H1 (cell line): ENCODE results near the gene CPD. TPM values are rescaled to one million over a fixed set of nuclear protein-coding genes. Genes with fewer than 3 reads are reported as not detected.

ENCODE experiments used
- CTCF ChIA-PET: fragments of 300-600 bp; sonication (Branson Sonifier 250); formaldehyde crosslinking; loops from one replicate; lab custom pipeline; 2021; ENCODE audit not compliant: partially characterized antibody; lab: Charles Lee
- POLR2A ChIA-PET: fragments of 300-600 bp; sonication (Branson Sonifier 250); formaldehyde crosslinking; loops from one replicate; lab custom pipeline; 2021; ENCODE audit warnings: inconsistent platforms; ENCODE audit not compliant: partially characterized antibody; lab: Charles Lee
- DNase-seq, 2 experiments: peaks; one replicate each; pipeline versions ENCODE4 v3.0.0 to v3.0.0-alpha.2; 2010 to 2022; ENCODE audit warnings: low spot score in 2 of 2, low read depth in 1 of 2, mixed read lengths in 1 of 2
- FAIRE-seq: peaks from 2 replicates; lab custom pipeline; 2011; peaks lifted over from hg19 to GRCh38; lab: Jason Lieb, UNC
- H2AFZ ChIP-seq: 2 replicates; pipeline ENCODE4 v1.8.1; 2012; ENCODE audit warnings: low read length, inconsistent platforms
- H2AK5ac ChIP-seq: 2 replicates; pipeline ENCODE4 v1.6.1; 2013; ENCODE audit warnings: low read depth, low read length
- H2BK120ac ChIP-seq: replicated peaks from 2 replicates; pipeline ENCODE3; 2013; ENCODE audit warnings: low read depth, low read length, inconsistent platforms
- H2BK12ac ChIP-seq: 2 replicates; pipeline ENCODE4 v1.6.1; 2013; ENCODE audit warnings: low read depth, low read length
- H2BK15ac ChIP-seq: 2 replicates; pipeline ENCODE4 v1.6.1; 2013; ENCODE audit warnings: low read length
- H2BK20ac ChIP-seq: 2 replicates; pipeline ENCODE4 v1.6.1; 2013; ENCODE audit warnings: low read length
- H2BK5ac ChIP-seq: 2 replicates; pipeline ENCODE4 v1.6.1; 2013; ENCODE audit warnings: low read depth, low read length
- H3K14ac ChIP-seq: 2 replicates; pipeline ENCODE4 v1.6.1; 2013; ENCODE audit warnings: inconsistent platforms; ENCODE audit not compliant: insufficient read length
- H3K18ac ChIP-seq: 2 replicates; pipeline ENCODE4 v1.6.1; 2013; ENCODE audit warnings: low read length; ENCODE audit errors: extremely low read depth
- H3K23ac ChIP-seq: 2 replicates; pipeline ENCODE4 v1.6.1; 2013; ENCODE audit warnings: inconsistent platforms; ENCODE audit not compliant: insufficient read length
- H3K23me2 ChIP-seq: 2 replicates; pipeline ENCODE4 v1.6.1; 2013; ENCODE audit warnings: low read depth, low read length
- H3K27ac ChIP-seq: 2 replicates; pipeline ENCODE4 v1.6.1; 2011; ENCODE audit warnings: low read depth, low read length, inconsistent platforms
- H3K27me3 ChIP-seq, 4 experiments: replicated peaks in 1 of 4; 1 replicate in 1 of 4; 2 replicates in 3 of 4; pipeline versions ENCODE4 v1.6.1 to v1.8.1; 2011 to 2013; ENCODE audit warnings: low read length in 3 of 4, mild to moderate bottlenecking in 3 of 4, inconsistent platforms in 2 of 4, mixed read lengths in 2 of 4, moderate library complexity in 1 of 4; ENCODE audit not compliant: control insufficient read depth in 3 of 4, insufficient read depth in 3 of 4; ENCODE audit errors: extremely low read depth in 1 of 4
- H3K36me3 ChIP-seq, 4 experiments: 2 replicates each; pipeline versions ENCODE4 v1.6.1 to v1.8.1; 2011 to 2013; ENCODE audit warnings: mild to moderate bottlenecking in 4 of 4, low read length in 3 of 4, moderate library complexity in 2 of 4, control low read depth in 1 of 4, inconsistent platforms in 1 of 4; ENCODE audit not compliant: insufficient read depth in 4 of 4, control insufficient read depth in 2 of 4
- H3K4ac ChIP-seq: replicated peaks from 2 replicates; pipeline ENCODE3; 2013; ENCODE audit warnings: low read length, low read depth, mixed read lengths, inconsistent platforms; ENCODE audit not compliant: insufficient read length
- H3K4me1 ChIP-seq, 4 experiments: replicated peaks in 1 of 4; 1 replicate in 1 of 4; 2 replicates in 3 of 4; pipeline versions ENCODE4 v1.6.1 to v1.8.1; 2011 to 2013; ENCODE audit warnings: low read length in 3 of 4, inconsistent platforms in 2 of 4, mixed read lengths in 1 of 4; ENCODE audit not compliant: insufficient read depth in 4 of 4, control insufficient read depth in 3 of 4
- H3K4me2 ChIP-seq, 2 experiments: 2 replicates each; pipeline versions ENCODE4 v1.6.1 to v1.8.1; 2011 to 2013; ENCODE audit warnings: low read depth in 2 of 2, low read length in 2 of 2, control low read depth in 1 of 2, inconsistent platforms in 1 of 2, mild to moderate bottlenecking in 1 of 2; ENCODE audit not compliant: insufficient read depth in 1 of 2
- H3K4me3 ChIP-seq, 4 experiments: fragments of 200-600, 300-600 bp in 1 of 4; sonication (generic), shearing (Covaris generic), sonication (Bioruptor Twin) in 1 of 4; 2 replicates each; pipeline versions ENCODE4 v1.5.1 to v1.8.1; 2011 to 2016; ENCODE audit warnings: low read length in 4 of 4, low read depth in 3 of 4, control low read depth in 2 of 4, inconsistent platforms in 2 of 4, mild to moderate bottlenecking in 2 of 4, mixed read lengths in 1 of 4, moderate library complexity in 1 of 4; ENCODE audit not compliant: insufficient read depth in 2 of 4; ENCODE audit errors: extremely low read depth in 1 of 4
- H3K56ac ChIP-seq: replicated peaks from 2 replicates; pipeline ENCODE3; 2013; ENCODE audit warnings: low read depth, mild to moderate bottlenecking, mixed read lengths, low read length, inconsistent platforms; ENCODE audit not compliant: insufficient read length
- H3K79me1 ChIP-seq: 2 replicates; pipeline ENCODE4 v1.6.1; 2013; ENCODE audit warnings: low read depth, low read length, control low read depth
- H3K79me2 ChIP-seq, 2 experiments: 2 replicates each; pipeline versions ENCODE4 v1.6.1 to v1.8.1; 2012 to 2013; ENCODE audit warnings: low read length in 2 of 2, mild to moderate bottlenecking in 2 of 2, inconsistent platforms in 1 of 2; ENCODE audit not compliant: insufficient read depth in 2 of 2, control insufficient read depth in 1 of 2
- H3K9ac ChIP-seq, 4 experiments: replicated peaks in 1 of 4; 1 replicate in 1 of 4; 2 replicates in 3 of 4; pipeline versions ENCODE4 v1.6.1 to v1.8.1; 2011 to 2013; ENCODE audit warnings: low read depth in 3 of 4, low read length in 3 of 4, control low read depth in 2 of 4, mild to moderate bottlenecking in 2 of 4, moderate library complexity in 2 of 4, inconsistent platforms in 1 of 4; ENCODE audit errors: extremely low read depth in 1 of 4
- H3K9me3 ChIP-seq, 2 experiments: 2 replicates each; pipeline versions ENCODE4 v1.6.1 to v1.8.1; 2012 to 2013; ENCODE audit warnings: mild to moderate bottlenecking in 2 of 2, moderate library complexity in 2 of 2, control low read depth in 1 of 2, inconsistent platforms in 1 of 2, low read depth in 1 of 2, low read length in 1 of 2, mixed read lengths in 1 of 2; ENCODE audit not compliant: insufficient read depth in 2 of 2
- H4K20me1 ChIP-seq, 2 experiments: replicated peaks in 1 of 2; 2 replicates each; pipeline versions ENCODE3 to v1.8.1; 2011 to 2013; ENCODE audit warnings: inconsistent platforms in 2 of 2, low read length in 2 of 2, mild to moderate bottlenecking in 1 of 2; ENCODE audit not compliant: insufficient read depth in 2 of 2, control insufficient read depth in 1 of 2
- H4K5ac ChIP-seq: 2 replicates; pipeline ENCODE4 v1.6.1; 2013; ENCODE audit warnings: low read length, low read depth, mixed read lengths, inconsistent platforms; ENCODE audit not compliant: insufficient read length
- H4K8ac ChIP-seq: 2 replicates; pipeline ENCODE4 v1.8.0; 2013; ENCODE audit warnings: mild to moderate bottlenecking, moderate library complexity, low read length, inconsistent platforms; ENCODE audit not compliant: insufficient read depth; ENCODE audit errors: extremely low read depth
- H4K91ac ChIP-seq: replicated peaks from 2 replicates; pipeline ENCODE3; 2013; ENCODE audit warnings: low read length, mixed read lengths, inconsistent platforms; ENCODE audit not compliant: insufficient read length
- ASH2L ChIP-seq: fragments of 200-600, 300-600 bp; sonication (generic); IDR thresholded peaks from one replicate; pipeline ENCODE4 v1.7.1; 2017; ENCODE audit warnings: low read length
- ATF2 ChIP-seq: IDR thresholded peaks from 2 replicates; pipeline ENCODE4 v1.6.1; 2012; ENCODE audit warnings: low read length, inconsistent platforms
- CBX5 ChIP-seq: fragments of 300-800, 300-1000 bp; sonication (generic); IDR thresholded peaks from 2 replicates; pipeline ENCODE4 v1.7.1; 2016; ENCODE audit warnings: antibody characterized with exemption, low read length, low read depth
- CTBP2 ChIP-seq: IDR thresholded peaks from 2 replicates; pipeline ENCODE4 v1.7.0; 2011; ENCODE audit warnings: borderline replicate concordance, mild to moderate bottlenecking, moderate library complexity, mixed read lengths, low read length; ENCODE audit not compliant: insufficient read depth, insufficient read length
- EZH2 ChIP-seq: fragments of 200-600 bp; sonication (generic); IDR thresholded peaks from 2 replicates; pipeline ENCODE4 v1.7.1; 2012; ENCODE audit warnings: low read depth, mild to moderate bottlenecking, moderate library complexity, low read length, inconsistent platforms; ENCODE audit not compliant: severe bottlenecking
- POLR2A ChIP-seq, 2 experiments: IDR thresholded peaks; 1 replicate in 1 of 2; 2 replicates in 1 of 2; pipeline ENCODE4 v1.6.1; 2011; ENCODE audit warnings: low read depth in 2 of 2, low read length in 2 of 2, mild to moderate bottlenecking in 2 of 2; ENCODE audit errors: control extremely low read depth in 1 of 2
- SP2 ChIP-seq: IDR thresholded peaks from 2 replicates; pipeline ENCODE4 v1.6.1; 2012; ENCODE audit warnings: mild to moderate bottlenecking, low read length, inconsistent platforms
- TEAD4 ChIP-seq: IDR thresholded peaks from 2 replicates; pipeline ENCODE4 v1.6.1; 2012; ENCODE audit warnings: low read depth, low read length, inconsistent platforms, mixed read lengths
- USF2 ChIP-seq: IDR thresholded peaks from 2 replicates; pipeline ENCODE4 v1.6.1; 2011; ENCODE audit warnings: low read length, improper control_type of control experiment
- whole genome bisulfite sequencing, 2 experiments: shearing (Covaris generic) in 1 of 2; methylation state at CpG; one replicate each; pipeline versions ENCODE4 v1.1.6 to v1.1.7; 2013 to 2015; ENCODE audit warnings: low lambda C conversion rate in 2 of 2, mixed read lengths in 2 of 2, inconsistent platforms in 1 of 2, low coverage in 1 of 2, missing lambda C conversion rate in 1 of 2; ENCODE audit not compliant: insufficient replicate concordance in 2 of 2, insufficient coverage in 1 of 2, insufficient read length in 1 of 2; ENCODE audit errors: extremely low coverage in 1 of 2, missing lambda C conversion rate in 1 of 2; 5-methylcytosine and 5-hydroxymethylcytosine counted together
- polyA plus RNA-seq, 7 experiments: library from polyadenylated mRNA; depleted of rRNA in 3 of 7; stranded (reverse) in 5 of 7; unstranded in 2 of 7; fragments of >200 nt in 5 of 7; fragments of 200-250 nt in 2 of 7; gene quantifications; 1 replicate in 5 of 7; 2 replicates in 1 of 7; 4 replicates in 1 of 7; pipeline versions ENCODE4 v1.2.1 to v1.2.3, GENCODE V29; 2011 to 2013; ENCODE audit warnings: missing spikeins in 2 of 7, mixed read lengths in 2 of 7
- total RNA-seq: library from RNA; stranded (reverse); fragmentation: NEBNext Ultra II Directional; extraction: Animal tissue kit (Norgen Biotek cat#: 25700); gene quantifications from 2 replicates; pipeline ENCODE4 v1.2.1, GENCODE V29; 2021

The CPD gene
- total and polyA plus RNA-seq, 2 of the 8 experiments (the other 6 are each of a cell fraction or from before 2014, with no cell fraction given) = 8.6 to 46.2 TPM

GRCh38 chr17:30396129-30396528 is 17.4 kb downstream of the CPD start:
- no peak overlapping the region for H3K4me2 ChIP-seq
- H4K20me1 ChIP-seq = no peaks in the 10 kb centered on the region
- H2BK120ac ChIP-seq = no peak overlapping the region
- no peak overlapping the region for H4K91ac ChIP-seq
- H3K79me2 ChIP-seq = no peaks in the 10 kb centered on the region; a peak in 1 of 4 replicates
- H3K4me3 ChIP-seq = no peak overlapping the region
- H2BK12ac ChIP-seq = no peak overlapping the region
- H3K18ac ChIP-seq = no peak overlapping the region
- H3K36me3 ChIP-seq = peaks cover 0 to 4% (median 0%) of the 10 kb centered on the region in 4 experiments; a peak in 1 of 8 replicates
- no peaks in the 10 kb centered on the region for H3K4me1 ChIP-seq
- FAIRE-seq (no peak), DNase-seq (no peak)
- H4K5ac ChIP-seq = no peak overlapping the region
- H3K23me2 ChIP-seq = no peaks in the 10 kb centered on the region; the same call in 1 of the 2 replicates
- H3K23ac ChIP-seq = no peak overlapping the region
- no peak overlapping the region for H4K8ac ChIP-seq
- H3K79me1 ChIP-seq = no peaks in the 10 kb centered on the region
- H3K56ac ChIP-seq = no peak overlapping the region
- H3K4ac ChIP-seq = no peak overlapping the region
- H3K14ac ChIP-seq = no peak overlapping the region
- POLR2A ChIA-PET = interaction anchor here (1.4 kb wide), 1 partner anchor 9 kb away, joined by 4 read pairs; no protein-coding TSS in a partner anchor
- no peak overlapping the region for H2BK20ac ChIP-seq
- no peak overlapping the region for H3K9ac ChIP-seq
- CTCF ChIA-PET = interaction anchor here (1.2 kb wide), 1 partner anchor 60 kb away, joined by 5 read pairs; no protein-coding TSS in a partner anchor
- H3K9me3 ChIP-seq = no peaks in the 10 kb centered on the region
- H2BK15ac ChIP-seq = no peak overlapping the region
- no peak for TF ChIP-seq ASH2L
- no peak for TF ChIP-seq EZH2
- no peak for TF ChIP-seq USF2
- no peak for TF ChIP-seq POLR2A (IDR thresholded peaks at IDR 0.05; ENCODE audit: control extremely low read depth in 1 of 2, low read depth in 2 of 2, low read length in 2 of 2)
- no peak for TF ChIP-seq CTBP2
- no peak for TF ChIP-seq TEAD4
- no peak for TF ChIP-seq ATF2
- TF ChIP-seq CBX5 = no peak
- TF ChIP-seq SP2 = no peak
- TF ChIP-seq, all 59 proteins: peak for 0
- H2BK5ac ChIP-seq = no peak overlapping the region
- no peak overlapping the region for H2AFZ ChIP-seq
- 91% methylated on average over 1 of the region's 1 CpG; no CpG with 5 or more reads in 1 of the 2 experiments for WGBS, 2 experiments
- no peak overlapping the region for H3K27ac ChIP-seq
- H2AK5ac ChIP-seq = no peak overlapping the region
- H3K27me3 ChIP-seq = no peaks in the 10 kb centered on the region
